GM19239 (cell line): ENCODE data around the gene RIC3.

ENCODE experiments used
- DNase-seq: peaks from one replicate; pipeline ENCODE4 v3.0.0; 2011; ENCODE audit warnings: low spot score; ENCODE audit not compliant: insufficient read length
- FAIRE-seq: peaks from 2 replicates; lab custom pipeline; 2011; peaks lifted over from hg19 to GRCh38; lab: Jason Lieb, UNC

The RIC3 gene

DNA sequence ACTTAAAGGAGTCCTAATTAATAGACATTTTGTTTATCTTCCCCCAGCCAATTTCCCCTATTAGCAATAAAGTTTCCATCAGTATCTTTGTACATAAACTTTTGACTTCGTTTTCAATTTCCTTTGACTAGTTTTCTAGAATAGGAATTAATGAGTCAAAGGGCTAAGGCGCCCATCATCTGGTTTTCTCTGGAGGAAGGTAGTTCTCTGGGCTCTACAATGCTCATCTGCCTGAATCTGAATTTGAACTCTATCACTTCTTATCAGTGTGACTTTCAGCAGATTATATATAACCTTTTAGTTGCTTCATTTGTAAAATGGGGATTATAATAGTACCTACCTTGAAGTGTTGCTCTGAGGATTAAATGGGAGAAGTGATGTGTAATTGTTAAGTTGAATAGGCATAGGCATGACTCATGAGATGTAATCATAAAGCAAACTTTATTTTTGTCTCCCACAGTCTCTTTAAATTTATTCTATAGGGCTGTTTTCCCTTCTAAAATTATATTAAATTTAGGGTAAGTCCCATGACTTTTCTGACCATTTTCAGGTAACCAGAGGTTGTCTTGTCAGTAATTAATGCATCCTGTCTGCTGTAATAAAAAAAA is 93.6 kb downstream of the RIC3 start:
- FAIRE-seq (no peak), DNase-seq (no peak)

- DNase-seq, result no peak
- FAIRE-seq, result no peak
Measured at GRCh38 chr11:8071616-8072581, 96.9 kb downstream of the RIC3 start.

GRCh38 chr11:8070417-8071115 is 98.3 kb downstream of the RIC3 start:
- DNase-seq, result no peak
- FAIRE-seq, result no peak

DNA sequence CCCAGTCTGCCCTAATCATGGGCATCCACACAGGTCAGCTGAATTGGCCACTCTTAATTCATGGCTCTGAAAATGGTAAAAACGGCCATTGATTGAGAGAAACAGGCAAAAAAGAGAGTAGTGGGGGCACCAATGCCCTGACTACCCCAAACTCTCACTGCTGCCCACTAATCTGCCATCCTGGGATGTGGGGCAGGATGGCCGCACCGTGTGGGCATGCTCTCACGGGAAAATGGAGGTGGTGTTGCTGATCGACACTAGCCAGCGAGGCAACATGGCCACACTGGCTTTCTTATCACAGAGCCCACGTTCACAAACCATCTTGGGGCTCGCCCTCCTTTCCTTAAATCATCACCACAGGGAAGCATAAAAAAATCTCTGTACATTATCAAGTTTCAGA is 99.1 kb downstream of the RIC3 start:
- DNase-seq (no peak), FAIRE-seq (no peak)

DNA sequence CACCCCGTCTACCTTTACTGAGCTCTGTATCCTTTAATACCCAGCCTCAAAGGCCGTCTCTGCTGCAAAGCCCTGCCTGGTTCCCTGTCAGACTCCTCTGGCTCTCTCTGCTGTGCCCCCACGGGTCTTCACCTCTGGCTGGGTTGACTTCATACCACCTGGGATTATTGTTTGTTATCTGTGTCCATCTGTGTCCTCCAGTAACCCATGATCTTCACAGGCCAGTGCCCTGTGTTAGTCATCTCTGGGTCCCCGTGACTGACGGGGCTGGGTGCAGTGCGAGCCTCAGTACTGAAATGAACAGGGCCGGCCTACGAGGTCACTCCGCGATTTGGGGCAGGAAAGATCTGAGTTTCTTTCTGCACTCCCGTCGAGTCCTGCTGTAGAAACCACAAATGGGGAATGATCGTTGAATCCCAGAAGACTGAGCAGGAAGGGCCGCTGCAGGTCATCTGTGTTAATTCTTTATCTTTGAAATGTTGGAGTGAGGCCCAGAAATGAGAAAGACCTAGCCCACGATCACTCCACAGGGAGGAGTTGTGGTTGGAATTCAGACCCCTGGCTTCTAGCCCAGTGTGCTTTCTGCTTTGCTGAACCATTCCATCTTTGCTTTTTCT is 100.1 kb downstream of the RIC3 start:
- DNase-seq (no peak), FAIRE-seq (no peak)

- DNase-seq (no peak), FAIRE-seq (no peak)
Measured at GRCh38 chr11:8067929-8068575, 100.8 kb downstream of the RIC3 start.

DNA sequence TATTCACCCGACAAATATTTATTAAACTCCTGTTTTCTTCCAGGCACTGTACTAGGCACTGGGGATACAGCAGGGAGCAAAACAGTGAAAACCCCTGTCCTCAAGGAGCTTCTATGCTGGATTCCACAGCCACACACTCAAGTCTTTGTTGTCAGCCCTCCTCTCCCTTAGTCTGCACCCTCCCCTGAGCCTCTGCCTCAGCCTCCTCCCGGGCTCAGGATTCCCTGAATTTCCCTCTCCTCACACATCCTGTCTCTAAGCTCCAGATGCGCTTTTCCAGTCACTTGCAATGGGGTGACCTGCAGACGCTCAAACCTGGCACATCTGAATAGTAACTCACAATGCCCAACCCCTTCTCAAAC is 101.3 kb downstream of the RIC3 start:
- no peak for DNase-seq
- FAIRE-seq, result no peak

- FAIRE-seq, result no peak
- no peak for DNase-seq
Measured at GRCh38 chr11:8066911-8067455, 101.8 kb downstream of the RIC3 start.

DNA sequence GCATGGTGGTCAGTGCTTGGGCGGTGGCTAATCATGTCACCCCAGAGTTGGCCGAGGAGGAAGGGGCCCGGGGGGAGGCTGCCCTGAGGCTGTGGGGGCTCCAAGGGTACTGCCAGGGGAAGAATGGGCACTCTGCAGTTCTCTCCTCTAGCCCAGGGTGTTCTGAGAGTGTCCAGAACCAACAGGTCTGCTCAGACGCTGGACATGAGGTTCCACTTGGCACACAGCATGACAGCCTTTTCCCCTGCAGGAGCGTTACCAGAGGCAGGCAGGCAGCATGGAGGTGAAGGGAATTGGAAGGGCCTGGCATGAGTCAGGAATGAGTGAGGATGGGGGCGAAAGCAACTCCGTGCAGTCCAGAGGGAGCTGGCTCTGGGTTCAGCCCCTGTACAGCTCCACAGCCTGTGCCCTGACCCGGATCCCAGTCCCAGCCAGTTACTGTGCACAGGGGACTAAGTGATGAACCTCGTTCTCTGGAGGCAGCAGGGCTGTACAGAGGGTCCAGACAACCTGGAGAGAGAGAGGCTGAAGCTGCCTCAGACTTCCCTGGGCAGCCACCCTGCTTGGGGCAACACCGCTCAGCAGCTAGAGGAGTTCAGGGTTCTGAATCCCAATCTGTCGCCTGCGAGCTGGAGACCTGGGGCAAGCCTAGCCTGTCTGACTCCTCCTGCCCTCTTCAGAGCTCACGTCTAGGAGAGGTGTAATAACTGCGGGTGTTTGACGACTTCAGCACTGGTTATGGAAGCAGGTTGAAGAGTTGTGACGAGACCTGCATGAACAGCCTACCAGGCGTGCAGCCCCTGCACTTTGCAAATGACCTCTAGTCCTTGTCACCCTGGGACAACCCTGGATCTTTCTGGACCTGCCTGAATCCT is 102.6 kb downstream of the RIC3 start:
- FAIRE-seq (no peak), DNase-seq (no peak)

DNA sequence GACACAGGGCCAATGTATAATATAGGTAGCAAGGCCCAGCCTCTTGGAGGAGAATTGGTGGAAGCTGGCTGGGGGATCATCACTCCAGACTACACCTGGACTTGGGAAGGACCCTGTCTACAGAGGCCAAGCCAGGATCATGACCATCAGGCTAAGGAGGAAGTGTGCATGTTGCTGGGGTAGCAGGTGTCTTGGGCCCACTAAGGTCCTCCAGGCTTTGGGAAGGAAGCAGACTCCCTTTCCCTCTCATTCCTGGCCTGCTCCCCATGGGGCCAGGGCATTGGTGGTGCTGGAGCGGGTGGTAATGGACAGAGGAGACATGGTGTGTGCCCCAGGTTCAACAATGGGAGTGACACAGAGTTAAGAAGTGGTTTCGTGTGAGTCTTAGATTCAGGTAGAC is 103.8 kb downstream of the RIC3 start:
- FAIRE-seq (no peak), DNase-seq (no peak)

- DNase-seq (no peak), FAIRE-seq (no peak)
Measured at GRCh38 chr11:8063324-8063723, 105.5 kb downstream of the RIC3 start.

DNA sequence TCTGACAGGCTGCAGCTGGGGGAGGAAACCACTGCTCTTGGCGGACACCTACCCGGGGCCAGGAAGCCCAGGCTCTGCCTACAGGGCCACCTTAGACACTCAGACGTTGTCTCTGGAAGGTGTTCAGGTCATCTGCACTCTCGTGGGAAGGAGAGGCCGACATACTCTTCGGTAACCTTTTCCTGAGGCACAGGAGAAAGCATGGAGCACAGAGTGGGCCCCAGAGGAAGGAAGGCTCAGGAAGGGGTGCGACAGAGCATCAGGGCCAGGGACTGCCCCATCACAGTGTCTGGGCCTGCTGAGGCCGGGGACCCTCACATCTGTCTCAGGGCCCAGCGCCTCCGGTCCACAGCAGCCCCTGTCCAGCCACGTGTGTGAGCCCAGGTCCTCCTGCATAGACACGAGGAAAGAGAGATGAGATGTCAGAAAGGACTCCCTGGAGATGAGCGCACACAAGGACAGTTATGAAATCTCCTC is 106.0 kb downstream of the RIC3 start:
- DNase-seq (no peak), FAIRE-seq (no peak)

DNA sequence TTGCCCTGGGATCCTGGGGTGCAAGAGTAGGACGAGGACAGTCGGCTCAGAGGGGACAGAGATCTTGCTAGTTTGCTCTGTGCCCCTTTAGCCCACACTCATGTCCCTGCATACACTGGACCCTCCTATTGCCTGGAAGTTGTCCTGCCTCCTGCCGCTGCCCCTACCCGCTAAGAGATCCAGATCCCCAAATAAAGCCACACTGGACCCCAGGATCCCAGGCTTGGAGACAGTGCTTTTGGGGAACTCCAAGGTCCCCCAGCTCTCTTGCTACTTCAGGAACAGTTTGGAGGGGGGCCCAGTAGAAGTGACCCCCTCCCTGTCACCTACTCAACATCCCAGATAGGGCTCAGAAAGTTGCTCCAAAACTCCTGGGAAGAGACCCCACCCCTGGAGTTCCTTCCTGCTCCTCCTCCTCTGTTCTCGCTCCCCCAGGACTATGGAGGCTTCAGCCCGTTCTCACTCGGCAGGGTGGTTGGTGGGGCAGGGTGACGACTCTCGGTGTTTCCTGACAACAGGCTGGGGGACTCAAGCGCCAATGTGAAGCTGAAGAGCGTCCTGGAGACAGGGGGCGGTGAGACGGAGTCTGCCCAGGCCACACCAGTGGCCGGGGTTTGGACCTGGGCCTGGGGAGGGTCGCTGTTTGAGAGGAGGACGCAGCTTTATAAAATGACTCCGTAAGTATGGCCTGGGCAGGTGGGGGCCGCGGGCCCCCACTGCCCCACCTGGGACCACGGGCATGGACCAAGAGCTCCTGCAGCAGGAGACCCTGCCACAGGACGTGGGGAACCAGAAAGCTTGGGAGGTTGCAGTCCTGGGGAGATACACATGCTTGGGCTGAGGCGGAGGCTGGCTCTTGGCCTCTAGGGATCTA is 107.0 kb downstream of the RIC3 start:
- FAIRE-seq (no peak), DNase-seq (no peak)

- DNase-seq (no peak), FAIRE-seq (no peak)
Measured at GRCh38 chr11:8060801-8061554, 107.8 kb downstream of the RIC3 start.

- DNase-seq (no peak), FAIRE-seq (no peak)
Measured at GRCh38 chr11:8060146-8060719, 108.6 kb downstream of the RIC3 start.

DNA sequence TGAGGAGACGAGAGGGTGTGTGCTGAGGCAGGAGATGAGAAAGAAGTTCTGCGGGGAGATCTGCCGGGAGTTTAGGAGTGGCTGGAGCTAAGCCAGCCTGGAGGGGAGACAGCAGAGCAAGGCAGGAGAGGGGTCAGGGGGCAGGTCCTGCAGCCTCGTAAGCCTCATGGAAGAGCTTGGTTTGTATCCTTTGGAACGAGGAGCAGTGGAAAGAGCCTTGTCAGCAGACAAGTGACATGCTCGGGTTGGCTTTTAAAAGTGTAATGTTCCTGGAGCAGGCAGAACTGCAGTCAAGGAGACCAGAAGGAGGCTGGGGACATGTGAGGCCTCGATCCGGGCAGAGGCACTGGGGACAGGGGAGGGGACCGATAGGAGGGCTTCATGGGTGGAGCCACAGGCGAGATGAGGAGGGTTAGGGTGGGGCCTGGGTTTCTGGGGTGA is 109.2 kb downstream of the RIC3 start:
- DNase-seq (no peak), FAIRE-seq (no peak)

DNA sequence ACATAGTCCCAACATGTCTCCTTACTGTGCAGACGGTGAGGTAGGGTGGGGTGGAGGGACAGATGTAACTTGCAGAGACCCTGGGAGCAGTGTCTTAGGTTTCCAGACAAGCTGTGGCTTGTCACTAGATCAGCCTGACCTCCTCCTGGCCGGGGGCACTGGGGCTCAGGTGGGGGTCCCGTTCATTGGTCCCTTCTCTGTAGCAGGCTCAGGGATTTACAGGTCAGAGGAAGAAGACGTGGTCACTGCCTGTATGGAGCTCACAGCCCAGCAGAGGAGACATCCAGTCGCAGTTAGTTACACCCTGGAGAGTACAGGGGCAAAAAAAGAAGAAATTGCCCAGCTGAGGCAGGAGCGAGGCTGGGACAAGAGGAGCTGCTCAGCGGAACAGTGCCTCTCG is 109.8 kb downstream of the RIC3 start:
- no peak for FAIRE-seq
- no peak for DNase-seq
